ENCODE data around the gene SLC66A2. TPM values are rescaled to one million over a fixed set of nuclear protein-coding genes. Genes with fewer than 3 reads are reported as not detected.

Gene SLC66A2
- total RNA-seq, 1 donor from 2014 or later = 30.5 TPM

- no peak for DNase-seq (ENCODE audit: low read depth)
These were observed 33.4 kb downstream of the SLC66A2 start for GRCh38 chr18:79917853-79918614.

GRCh38 chr18:79917169-79917852 lies 34.1 kb downstream of the SLC66A2 start:
- Histone ChIP-seq H3K36me3 (ENCODE audit: control insufficient read depth, insufficient read depth, low read length) (no peaks in the 10 kb centered on the region), H3K27me3 (ENCODE audit: control insufficient read depth, insufficient read depth, low read length) (no peaks in the 10 kb centered on the region), H3K4me3 (ENCODE audit: low read depth, low read length) (no peak overlapping the region)
- DNase-seq (ENCODE audit: low read depth) = no peak
- no peak for TF ChIP-seq CTCF (IDR thresholded peaks at IDR 0.05; ENCODE audit: insufficient read depth, low read length, poor library complexity, severe bottlenecking)

More at GRCh38 chr18:79917853-79918614, 33.4 kb downstream of the SLC66A2 start:
- TF ChIP-seq CTCF (IDR thresholded peaks at IDR 0.05; ENCODE audit: insufficient read depth, low read length, poor library complexity, severe bottlenecking) = no peak
- Histone ChIP-seq H3K4me3 (ENCODE audit: low read depth, low read length) (no peak overlapping the region), H3K27me3 (ENCODE audit: control insufficient read depth, insufficient read depth, low read length) (no peaks in the 10 kb centered on the region), H3K36me3 (ENCODE audit: control insufficient read depth, insufficient read depth, low read length) (no peaks in the 10 kb centered on the region)

GRCh38 chr18:79916546-79917168 lies 34.8 kb downstream of the SLC66A2 start:
- Histone ChIP-seq H3K27me3 (ENCODE audit: control insufficient read depth, insufficient read depth, low read length) (no peaks in the 10 kb centered on the region), H3K36me3 (ENCODE audit: control insufficient read depth, insufficient read depth, low read length) (no peaks in the 10 kb centered on the region), H3K4me3 (ENCODE audit: low read depth, low read length) (no peak overlapping the region)
- no peak for TF ChIP-seq CTCF (IDR thresholded peaks at IDR 0.05; ENCODE audit: insufficient read depth, low read length, poor library complexity, severe bottlenecking)
- DNase-seq (ENCODE audit: low read depth) = no peak

- Histone ChIP-seq H3K27me3 (ENCODE audit: control insufficient read depth, insufficient read depth, low read length) (no peaks in the 10 kb centered on the region), H3K4me3 (ENCODE audit: low read depth, low read length) (no peak overlapping the region), H3K36me3 (ENCODE audit: control insufficient read depth, insufficient read depth, low read length) (no peaks in the 10 kb centered on the region)
- no peak for DNase-seq (ENCODE audit: low read depth)
- no peak for TF ChIP-seq CTCF (IDR thresholded peaks at IDR 0.05; ENCODE audit: insufficient read depth, low read length, poor library complexity, severe bottlenecking)
These were observed 35.3 kb downstream of the SLC66A2 start for GRCh38 chr18:79916128-79916494.

- DNase-seq (ENCODE audit: low read depth) = no peak
- TF ChIP-seq CTCF (IDR thresholded peaks at IDR 0.05; ENCODE audit: insufficient read depth, low read length, poor library complexity, severe bottlenecking) = no peak
- Histone ChIP-seq H3K36me3 (ENCODE audit: control insufficient read depth, insufficient read depth, low read length) (no peaks in the 10 kb centered on the region), H3K27me3 (ENCODE audit: control insufficient read depth, insufficient read depth, low read length) (no peaks in the 10 kb centered on the region), H3K4me3 (ENCODE audit: low read depth, low read length) (no peak overlapping the region)
These were observed 36.0 kb downstream of the SLC66A2 start for GRCh38 chr18:79915161-79916127.
